Neural progenitor cell (in vitro differentiated cells): ENCODE data around the gene AANAT. TPM values are rescaled to one million over a fixed set of nuclear protein-coding genes. Genes with fewer than 3 reads are reported as not detected.

Source experiments
- DNase-seq: peaks from one replicate; pipeline ENCODE4 v3.0.0-alpha.2; 2016; ENCODE audit warnings: low spot score
- H2AFZ ChIP-seq: fragments of 200-600 bp; sonication (generic); replicated peaks from 2 replicates; pipeline ENCODE4 v1.6.1; 2016; ENCODE audit warnings: antibody characterized with exemption
- H3F3A ChIP-seq: fragments of 200-600 bp; sonication (generic); 2 replicates; pipeline ENCODE4 v1.6.1; 2016; ENCODE audit warnings: antibody characterized with exemption, low read depth
- H3K27ac ChIP-seq: fragments of 200-600 bp; sonication (generic); 2 replicates; pipeline ENCODE4 v1.5.1; 2016; ENCODE audit warnings: mild to moderate bottlenecking
- H3K27me3 ChIP-seq: fragments of 200-600 bp; sonication (generic); 2 replicates; pipeline ENCODE4 v1.6.1; 2016; ENCODE audit warnings: mild to moderate bottlenecking, moderate library complexity
- H3K36me3 ChIP-seq: fragments of 200-600 bp; sonication (generic); 2 replicates; pipeline ENCODE4 v1.5.1; 2016
- H3K4me1 ChIP-seq: fragments of 200-600 bp; sonication (generic); 2 replicates; pipeline ENCODE4 v1.6.1; 2016; ENCODE audit warnings: mixed run types
- H3K4me2 ChIP-seq: fragments of 200-600 bp; sonication (generic); 2 replicates; pipeline ENCODE4 v1.6.1; 2016
- H3K4me3 ChIP-seq: fragments of 200-600 bp; sonication (generic); 2 replicates; pipeline ENCODE4 v1.5.1; 2016
- H3K79me2 ChIP-seq: fragments of 200-600 bp; sonication (generic); 2 replicates; pipeline ENCODE4 v1.6.1; 2016; ENCODE audit warnings: low read depth
- H3K9ac ChIP-seq: fragments of 200-600 bp; sonication (generic); 2 replicates; pipeline ENCODE4 v1.6.1; 2016
- H3K9me3 ChIP-seq: fragments of 200-600 bp; sonication (generic); 2 replicates; pipeline ENCODE4 v1.5.1; 2016; ENCODE audit warnings: low read depth
- H4K20me1 ChIP-seq: fragments of 200-600 bp; sonication (generic); 2 replicates; pipeline ENCODE4 v1.6.1; 2016; ENCODE audit warnings: low read depth
- H3K27ac Mint-ChIP-seq: 3 replicates; pipeline ENCODE4 v1.8.0; 2021; ENCODE audit warnings: mixed read lengths
- H3K27me3 Mint-ChIP-seq: 2 replicates; pipeline ENCODE4 v1.8.0; 2022; ENCODE audit warnings: low read depth, mild to moderate bottlenecking, inconsistent platforms, moderate library complexity, mixed read lengths; ENCODE audit not compliant: insufficient read depth
- H3K36me3 Mint-ChIP-seq: 3 replicates; pipeline ENCODE4 v1.8.0; 2021; ENCODE audit warnings: mixed read lengths
- H3K4me1 Mint-ChIP-seq: 3 replicates; pipeline ENCODE4 v1.8.0; 2021; ENCODE audit warnings: mixed read lengths
- H3K4me3 Mint-ChIP-seq: 3 replicates; pipeline ENCODE4 v1.8.0; 2021; ENCODE audit warnings: mild to moderate bottlenecking, moderate library complexity, mixed read lengths
- H3K9me3 Mint-ChIP-seq: 3 replicates; pipeline ENCODE4 v1.8.0; 2020; ENCODE audit warnings: mixed read lengths
- CTCF ChIP-seq: fragments of 200-600 bp; sonication (generic); IDR thresholded peaks from 2 replicates; pipeline ENCODE4 v1.5.1; 2017; ENCODE audit warnings: antibody characterized with exemption, mild to moderate bottlenecking
- EZH2 ChIP-seq: fragments of 200-600 bp; sonication (generic); IDR thresholded peaks from 2 replicates; pipeline ENCODE4 v1.6.1; 2017; ENCODE audit warnings: antibody characterized with exemption, mild to moderate bottlenecking, moderate library complexity
- EZH2phosphoT487 ChIP-seq: fragments of 200-600 bp; sonication (generic); IDR thresholded peaks from 2 replicates; pipeline ENCODE4 v1.6.1; 2017; ENCODE audit warnings: antibody characterized with exemption
- total RNA-seq: library from RNA; depleted of rRNA; stranded (reverse); fragments of >200 nt; gene quantifications from 2 replicates; pipeline ENCODE4 v1.2.3, GENCODE V29; 2015; ENCODE audit warnings: low replicate concordance

AANAT gene
- total RNA-seq, 1 donor from 2014 or later: not detected

GRCh38 chr17:76462556-76463290 is 4.7 kb upstream of the AANAT start:
- peaks cover 18% of the 10 kb centered on the region for H3F3A ChIP-seq
- no peaks in the 10 kb centered on the region for H3K27me3 ChIP-seq
- Mint-ChIP-seq H3K4me1 (peaks cover 28% of the 10 kb centered on the region), H3K27ac (no peak overlapping the region), H3K27me3 (no peaks in the 10 kb centered on the region), H3K9me3 (no peaks in the 10 kb centered on the region), H3K4me3 (no peak overlapping the region), H3K36me3 (no peaks in the 10 kb centered on the region)
- no peaks in the 10 kb centered on the region for H3K9me3 ChIP-seq
- H3K9ac ChIP-seq: no peak overlapping the region
- no peaks in the 10 kb centered on the region for H4K20me1 ChIP-seq
- DNase-seq: no peak
- no peaks in the 10 kb centered on the region for H3K79me2 ChIP-seq
- H3K4me1 ChIP-seq: peaks cover 14% of the 10 kb centered on the region
- no peak for TF ChIP-seq CTCF
- TF ChIP-seq EZH2: no peak
- TF ChIP-seq EZH2phosphoT487: no peak
- no peak overlapping the region for H3K4me2 ChIP-seq
- H3K27ac ChIP-seq: no peak overlapping the region
- H3K36me3 ChIP-seq: no peaks in the 10 kb centered on the region
- no peak overlapping the region for H2AFZ ChIP-seq
- no peak overlapping the region for H3K4me3 ChIP-seq

- Histone ChIP-seq H3K4me2 (peak overlapping the region; percentile 70), H3K9me3 (no peaks in the 10 kb centered on the region), H3K4me1 (peaks cover 19% of the 10 kb centered on the region), H3K4me3 (no peak overlapping the region), H3K27ac (no peak overlapping the region), H3F3A (peaks cover 14% of the 10 kb centered on the region), H3K27me3 (no peaks in the 10 kb centered on the region), H3K36me3 (no peaks in the 10 kb centered on the region), H4K20me1 (no peaks in the 10 kb centered on the region), H3K79me2 (no peaks in the 10 kb centered on the region), H3K9ac (no peak overlapping the region), H2AFZ (no peak overlapping the region)
- no peaks in the 10 kb centered on the region for H3K9me3 Mint-ChIP-seq
- peaks cover 19% of the 10 kb centered on the region for H3K4me1 Mint-ChIP-seq
- no peak overlapping the region for H3K4me3 Mint-ChIP-seq
- H3K27ac Mint-ChIP-seq: no peak overlapping the region
- H3K36me3 Mint-ChIP-seq: no peaks in the 10 kb centered on the region
- TF ChIP-seq EZH2phosphoT487 (no peak), CTCF (no peak), EZH2 (no peak)
- no peak for DNase-seq
- no peaks in the 10 kb centered on the region for H3K27me3 Mint-ChIP-seq
Measured at GRCh38 chr17:76466775-76467130, 650 bp upstream of the AANAT start.

GRCh38 chr17:76467809-76468633 is 618 bp downstream of the AANAT start:
- peaks cover 14% of the 10 kb centered on the region for H3F3A ChIP-seq
- H4K20me1 ChIP-seq: no peaks in the 10 kb centered on the region
- no peaks in the 10 kb centered on the region for H3K27me3 ChIP-seq
- no peaks in the 10 kb centered on the region for H3K79me2 ChIP-seq
- H3K9me3 ChIP-seq: no peaks in the 10 kb centered on the region
- peak overlapping the region; percentile 70 for H3K4me2 ChIP-seq
- no peaks in the 10 kb centered on the region for H3K27me3 Mint-ChIP-seq
- H3K36me3 ChIP-seq: no peaks in the 10 kb centered on the region
- H3K4me1 Mint-ChIP-seq: peaks cover 16% of the 10 kb centered on the region
- H3K4me1 ChIP-seq: peaks cover 19% of the 10 kb centered on the region
- no peak for DNase-seq
- no peak overlapping the region for H3K4me3 ChIP-seq
- H2AFZ ChIP-seq: peak overlapping the region; percentile 61
- H3K9me3 Mint-ChIP-seq: no peaks in the 10 kb centered on the region
- no peaks in the 10 kb centered on the region for H3K36me3 Mint-ChIP-seq
- peak overlapping the region; percentile 18 for H3K4me3 Mint-ChIP-seq
- H3K27ac ChIP-seq: no peak overlapping the region
- TF ChIP-seq CTCF (no peak), EZH2phosphoT487 (no peak), EZH2 (no peak)
- H3K9ac ChIP-seq: no peak overlapping the region
- no peak overlapping the region for H3K27ac Mint-ChIP-seq
